ENCODE results near the gene PEX14. TPM values are rescaled to one million over a fixed set of nuclear protein-coding genes. Genes with fewer than 3 reads are reported as not detected.

The PEX14 gene
- total and polyA plus RNA-seq, 2 experiments from 2014 or later: 17.6 to 19.6 TPM

DNA sequence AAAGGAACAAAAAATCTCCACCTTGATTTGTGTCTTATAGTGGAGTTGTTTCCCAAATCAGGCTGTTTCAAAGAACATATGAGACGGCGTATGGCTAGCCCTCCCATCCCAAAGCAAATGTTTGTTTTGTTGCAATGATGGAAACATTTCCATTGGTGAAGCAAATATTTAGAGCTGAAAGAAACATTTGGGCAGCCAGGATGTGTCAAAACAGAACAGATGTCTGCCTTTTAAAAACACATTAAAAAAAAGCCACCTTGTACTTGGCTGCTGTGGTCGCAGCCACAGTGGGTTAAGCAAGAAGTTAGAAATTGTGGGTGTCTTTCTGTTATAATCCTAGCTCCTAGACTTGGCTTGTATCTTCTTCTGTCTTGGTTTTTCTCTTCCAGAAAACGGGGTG is 116.3 kb downstream of the PEX14 start:
- peaks cover 58% of the 10 kb centered on the region for H3K4me1 ChIP-seq (ENCODE audit: insufficient read depth)
- no peak overlapping the region for H3K27ac Mint-ChIP-seq
- H3K4me1 Mint-ChIP-seq: peaks cover 53% of the 10 kb centered on the region
- no peak overlapping the region for H3K4me2 ChIP-seq
- no peaks in the 10 kb centered on the region for H3K79me2 ChIP-seq (replicated peaks; ENCODE audit: insufficient read depth)
- H3K27me3 ChIP-seq (ENCODE audit: insufficient read depth): no peaks in the 10 kb centered on the region
- no peaks in the 10 kb centered on the region for H3K9me2 ChIP-seq (ENCODE audit: insufficient read depth)
- H3K36me3 ChIP-seq (ENCODE audit: insufficient read depth): no peaks in the 10 kb centered on the region
- DNase-seq (ENCODE audit: low spot score): no peak
- peaks cover 8% of the 10 kb centered on the region for H3K27me3 Mint-ChIP-seq (ENCODE audit: insufficient read depth, low read depth, poor library complexity)
- no peaks in the 10 kb centered on the region for H3K36me3 Mint-ChIP-seq (ENCODE audit: low read depth)
- H4K20me1 ChIP-seq (replicated peaks; ENCODE audit: insufficient read depth): peaks cover 3% of the 10 kb centered on the region; the same call in 1 of the 2 replicates
- H3K4me3 ChIP-seq: no peak overlapping the region
- H3K27ac ChIP-seq (ENCODE audit: low read depth): no peak overlapping the region
- H3K9me3 Mint-ChIP-seq: no peaks in the 10 kb centered on the region
- no peak overlapping the region for H2AFZ ChIP-seq
- no peak overlapping the region for H3K4me3 Mint-ChIP-seq
- TF ChIP-seq ETS1 (IDR thresholded peaks at IDR 0.05) (no peak), STAT1 (IDR thresholded peaks at IDR 0.05; ENCODE audit: unreplicated experiment) (no peak), ZNF114 (CRISPR knock-in tag; IDR thresholded peaks at IDR 0.05) (no peak), EZH2phosphoT487 (IDR thresholded peaks at IDR 0.05; ENCODE audit: unreplicated experiment) (no peak), NANOG (IDR thresholded peaks at IDR 0.05; ENCODE audit: borderline replicate concordance) (no peak), CREB1 (CRISPR knock-in tag; IDR thresholded peaks at IDR 0.05; ENCODE audit: low read depth) (no peak)
- TF ChIP-seq, protein P1, sequence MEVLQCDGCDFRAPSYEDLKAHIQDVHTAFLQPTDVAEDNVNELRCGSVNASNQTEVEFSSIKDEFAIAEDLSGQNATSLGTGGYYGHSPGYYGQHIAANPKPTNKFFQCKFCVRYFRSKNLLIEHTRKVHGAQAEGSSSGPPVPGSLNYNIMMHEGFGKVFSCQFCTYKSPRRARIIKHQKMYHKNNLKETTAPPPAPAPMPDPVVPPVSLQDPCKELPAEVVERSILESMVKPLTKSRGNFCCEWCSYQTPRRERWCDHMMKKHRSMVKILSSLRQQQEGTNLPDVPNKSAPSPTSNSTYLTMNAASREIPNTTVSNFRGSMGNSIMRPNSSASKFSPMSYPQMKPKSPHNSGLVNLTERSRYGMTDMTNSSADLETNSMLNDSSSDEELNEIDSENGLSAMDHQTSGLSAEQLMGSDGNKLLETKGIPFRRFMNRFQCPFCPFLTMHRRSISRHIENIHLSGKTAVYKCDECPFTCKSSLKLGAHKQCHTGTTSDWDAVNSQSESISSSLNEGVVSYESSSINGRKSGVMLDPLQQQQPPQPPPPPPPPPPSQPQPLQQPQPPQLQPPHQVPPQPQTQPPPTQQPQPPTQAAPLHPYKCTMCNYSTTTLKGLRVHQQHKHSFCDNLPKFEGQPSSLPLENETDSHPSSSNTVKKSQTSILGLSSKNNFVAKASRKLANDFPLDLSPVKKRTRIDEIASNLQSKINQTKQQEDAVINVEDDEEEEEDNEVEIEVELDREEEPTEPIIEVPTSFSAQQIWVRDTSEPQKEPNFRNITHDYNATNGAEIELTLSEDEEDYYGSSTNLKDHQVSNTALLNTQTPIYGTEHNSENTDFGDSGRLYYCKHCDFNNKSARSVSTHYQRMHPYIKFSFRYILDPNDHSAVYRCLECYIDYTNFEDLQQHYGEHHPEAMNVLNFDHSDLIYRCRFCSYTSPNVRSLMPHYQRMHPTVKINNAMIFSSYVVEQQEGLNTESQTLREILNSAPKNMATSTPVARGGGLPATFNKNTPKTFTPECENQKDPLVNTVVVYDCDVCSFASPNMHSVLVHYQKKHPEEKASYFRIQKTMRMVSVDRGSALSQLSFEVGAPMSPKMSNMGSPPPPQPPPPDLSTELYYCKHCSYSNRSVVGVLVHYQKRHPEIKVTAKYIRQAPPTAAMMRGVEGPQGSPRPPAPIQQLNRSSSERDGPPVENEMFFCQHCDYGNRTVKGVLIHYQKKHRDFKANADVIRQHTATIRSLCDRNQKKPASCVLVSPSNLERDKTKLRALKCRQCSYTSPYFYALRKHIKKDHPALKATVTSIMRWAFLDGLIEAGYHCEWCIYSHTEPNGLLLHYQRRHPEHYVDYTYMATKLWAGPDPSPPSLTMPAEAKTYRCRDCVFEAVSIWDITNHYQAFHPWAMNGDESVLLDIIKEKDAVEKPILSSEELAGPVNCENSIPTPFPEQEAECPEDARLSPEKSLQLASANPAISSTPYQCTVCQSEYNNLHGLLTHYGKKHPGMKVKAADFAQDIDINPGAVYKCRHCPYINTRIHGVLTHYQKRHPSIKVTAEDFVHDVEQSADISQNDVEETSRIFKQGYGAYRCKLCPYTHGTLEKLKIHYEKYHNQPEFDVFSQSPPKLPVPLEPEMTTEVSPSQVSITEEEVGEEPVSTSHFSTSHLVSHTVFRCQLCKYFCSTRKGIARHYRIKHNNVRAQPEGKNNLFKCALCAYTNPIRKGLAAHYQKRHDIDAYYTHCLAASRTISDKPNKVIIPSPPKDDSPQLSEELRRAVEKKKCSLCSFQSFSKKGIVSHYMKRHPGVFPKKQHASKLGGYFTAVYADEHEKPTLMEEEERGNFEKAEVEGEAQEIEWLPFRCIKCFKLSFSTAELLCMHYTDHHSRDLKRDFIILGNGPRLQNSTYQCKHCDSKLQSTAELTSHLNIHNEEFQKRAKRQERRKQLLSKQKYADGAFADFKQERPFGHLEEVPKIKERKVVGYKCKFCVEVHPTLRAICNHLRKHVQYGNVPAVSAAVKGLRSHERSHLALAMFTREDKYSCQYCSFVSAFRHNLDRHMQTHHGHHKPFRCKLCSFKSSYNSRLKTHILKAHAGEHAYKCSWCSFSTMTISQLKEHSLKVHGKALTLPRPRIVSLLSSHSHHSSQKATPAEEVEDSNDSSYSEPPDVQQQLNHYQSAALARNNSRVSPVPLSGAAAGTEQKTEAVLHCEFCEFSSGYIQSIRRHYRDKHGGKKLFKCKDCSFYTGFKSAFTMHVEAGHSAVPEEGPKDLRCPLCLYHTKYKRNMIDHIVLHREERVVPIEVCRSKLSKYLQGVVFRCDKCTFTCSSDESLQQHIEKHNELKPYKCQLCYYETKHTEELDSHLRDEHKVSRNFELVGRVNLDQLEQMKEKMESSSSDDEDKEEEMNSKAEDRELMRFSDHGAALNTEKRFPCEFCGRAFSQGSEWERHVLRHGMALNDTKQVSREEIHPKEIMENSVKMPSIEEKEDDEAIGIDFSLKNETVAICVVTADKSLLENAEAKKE (CRISPR knock-in tag; IDR thresholded peaks at IDR 0.05): no peak
- TF ChIP-seq, protein P2, sequence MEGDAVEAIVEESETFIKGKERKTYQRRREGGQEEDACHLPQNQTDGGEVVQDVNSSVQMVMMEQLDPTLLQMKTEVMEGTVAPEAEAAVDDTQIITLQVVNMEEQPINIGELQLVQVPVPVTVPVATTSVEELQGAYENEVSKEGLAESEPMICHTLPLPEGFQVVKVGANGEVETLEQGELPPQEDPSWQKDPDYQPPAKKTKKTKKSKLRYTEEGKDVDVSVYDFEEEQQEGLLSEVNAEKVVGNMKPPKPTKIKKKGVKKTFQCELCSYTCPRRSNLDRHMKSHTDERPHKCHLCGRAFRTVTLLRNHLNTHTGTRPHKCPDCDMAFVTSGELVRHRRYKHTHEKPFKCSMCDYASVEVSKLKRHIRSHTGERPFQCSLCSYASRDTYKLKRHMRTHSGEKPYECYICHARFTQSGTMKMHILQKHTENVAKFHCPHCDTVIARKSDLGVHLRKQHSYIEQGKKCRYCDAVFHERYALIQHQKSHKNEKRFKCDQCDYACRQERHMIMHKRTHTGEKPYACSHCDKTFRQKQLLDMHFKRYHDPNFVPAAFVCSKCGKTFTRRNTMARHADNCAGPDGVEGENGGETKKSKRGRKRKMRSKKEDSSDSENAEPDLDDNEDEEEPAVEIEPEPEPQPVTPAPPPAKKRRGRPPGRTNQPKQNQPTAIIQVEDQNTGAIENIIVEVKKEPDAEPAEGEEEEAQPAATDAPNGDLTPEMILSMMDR (conservative IDR thresholded peaks at IDR 0.05; ENCODE audit: low read depth in 2 of 2): no peak
- ATAC-seq: no peak
- H3F3A ChIP-seq (replicated peaks; ENCODE audit: low read depth): no peaks in the 10 kb centered on the region; the same call in 1 of the 2 replicates

Measured in GM23338 (cell line).